ENCODE data around the gene IPO13.

The IPO13 gene

GRCh38 chr1:43946236-43947060, at the start of gene IPO13:
Gene IPO13 (plus strand): TSS chr1:43946950. CDS start chr1:43947601, 651 bp downstream.
- Histone ChIP-seq H3K9me3 (ENCODE audit: control insufficient read depth, insufficient read depth, low read length) (no peaks in the 10 kb centered on the region), H3K4me1 (ENCODE audit: insufficient read depth, low read length) (peaks cover 4% of the 10 kb centered on the region), H3K36me3 (ENCODE audit: insufficient read depth, low read length) (no peaks in the 10 kb centered on the region), H3K9ac (ENCODE audit: low read depth, low read length) (peak within 1 kb of the TSS; percentile 69)

- H3K9me3 ChIP-seq (ENCODE audit: control insufficient read depth, insufficient read depth, low read length) = no peaks in the 10 kb centered on the region
- no peaks in the 10 kb centered on the region for H3K4me1 ChIP-seq (ENCODE audit: insufficient read depth, low read length)
- H3K9ac ChIP-seq (ENCODE audit: low read depth, low read length) = no peak overlapping the region
- no peaks in the 10 kb centered on the region; the same call in 1 of the 2 replicates for H3K36me3 ChIP-seq (ENCODE audit: insufficient read depth, low read length)
Measured at GRCh38 chr1:43898981-43899380, 47.8 kb upstream of the IPO13 start.

GRCh38 chr1:43900386-43900785, 46.4 kb upstream of the IPO13 start:
- no peaks in the 10 kb centered on the region; the same call in 1 of the 2 replicates for H3K36me3 ChIP-seq (ENCODE audit: insufficient read depth, low read length)
- no peaks in the 10 kb centered on the region for H3K4me1 ChIP-seq (ENCODE audit: insufficient read depth, low read length)
- no peaks in the 10 kb centered on the region for H3K9me3 ChIP-seq (ENCODE audit: control insufficient read depth, insufficient read depth, low read length)
- no peak overlapping the region for H3K9ac ChIP-seq (ENCODE audit: low read depth, low read length)

- no peaks in the 10 kb centered on the region; the same call in 1 of the 2 replicates for H3K36me3 ChIP-seq (ENCODE audit: insufficient read depth, low read length)
- no peaks in the 10 kb centered on the region for H3K9me3 ChIP-seq (ENCODE audit: control insufficient read depth, insufficient read depth, low read length)
- H3K4me1 ChIP-seq (ENCODE audit: insufficient read depth, low read length) = no peaks in the 10 kb centered on the region
- H3K9ac ChIP-seq (ENCODE audit: low read depth, low read length) = no peak overlapping the region
Measured at GRCh38 chr1:43901196-43901961, 45.4 kb upstream of the IPO13 start.

DNA sequence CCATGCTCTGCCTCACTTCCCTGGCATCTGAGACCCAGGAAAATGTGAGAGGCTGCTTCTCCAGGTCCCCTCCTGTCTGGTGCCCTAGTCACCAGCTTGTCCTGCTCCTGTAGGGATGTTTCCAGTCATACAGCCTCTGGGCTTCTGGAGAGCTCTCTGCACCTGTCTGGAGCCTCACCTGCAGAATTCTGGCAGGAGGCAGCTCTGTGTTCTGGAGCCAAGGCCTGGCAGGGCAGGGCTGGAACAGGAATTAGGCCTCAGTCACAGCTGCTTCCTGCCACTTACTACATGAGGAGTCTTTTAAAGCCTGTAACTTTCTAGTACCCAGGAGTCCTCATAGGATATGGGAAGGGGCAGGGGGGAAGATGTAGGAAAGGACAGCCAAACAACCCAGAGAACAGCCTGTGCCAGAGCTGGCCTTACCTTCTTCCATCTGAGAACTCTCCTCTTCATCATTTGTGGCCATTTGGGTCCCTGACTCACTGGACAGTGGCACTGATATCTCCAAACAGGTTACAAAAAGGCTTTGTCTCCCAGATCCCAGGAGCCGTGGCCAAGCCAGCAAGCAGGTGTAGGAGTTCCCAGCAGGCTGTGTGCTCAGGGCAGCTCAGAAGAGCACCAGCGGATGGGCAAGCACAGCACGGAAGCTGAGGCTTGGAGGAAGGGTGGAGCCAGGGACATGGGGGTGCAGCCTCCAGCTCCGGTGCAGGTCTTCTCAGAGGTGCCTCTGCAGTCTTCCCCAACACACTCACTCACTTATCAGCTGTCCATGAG, 44.5 kb upstream of the IPO13 start:
- Histone ChIP-seq H3K9me3 (ENCODE audit: control insufficient read depth, insufficient read depth, low read length) (no peaks in the 10 kb centered on the region), H3K4me1 (ENCODE audit: insufficient read depth, low read length) (no peaks in the 10 kb centered on the region), H3K36me3 (ENCODE audit: insufficient read depth, low read length) (no peaks in the 10 kb centered on the region; the same call in 1 of the 2 replicates), H3K9ac (ENCODE audit: low read depth, low read length) (no peak overlapping the region)

GRCh38 chr1:43904660-43905551, 41.8 kb upstream of the IPO13 start:
- Histone ChIP-seq H3K9me3 (ENCODE audit: control insufficient read depth, insufficient read depth, low read length) (no peaks in the 10 kb centered on the region), H3K36me3 (ENCODE audit: insufficient read depth, low read length) (no peaks in the 10 kb centered on the region; the same call in 1 of the 2 replicates), H3K9ac (ENCODE audit: low read depth, low read length) (no peak overlapping the region), H3K4me1 (ENCODE audit: insufficient read depth, low read length) (no peaks in the 10 kb centered on the region)

DNA sequence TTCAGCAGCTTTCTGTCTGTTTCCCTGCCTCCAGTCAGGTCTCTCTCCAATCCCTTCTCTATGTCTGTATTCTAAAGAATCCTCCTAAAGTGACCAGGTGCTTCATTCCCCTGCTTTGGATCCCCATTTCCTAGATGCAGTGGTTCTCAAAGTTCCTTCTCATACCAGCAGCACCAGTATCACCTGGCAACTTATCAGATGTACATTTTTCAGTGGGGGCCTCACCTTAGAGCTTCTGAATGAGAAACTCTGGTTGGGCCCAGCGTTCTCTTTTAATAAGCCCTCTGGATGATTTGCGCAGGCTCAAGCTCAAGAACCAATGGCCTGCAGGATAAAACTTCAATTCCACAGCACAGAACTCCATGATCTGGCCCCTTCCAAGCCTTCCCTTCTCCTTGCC, 38.5 kb upstream of the IPO13 start:
- no peaks in the 10 kb centered on the region for H3K9me3 ChIP-seq (ENCODE audit: control insufficient read depth, insufficient read depth, low read length)
- H3K36me3 ChIP-seq (ENCODE audit: insufficient read depth, low read length) = no peaks in the 10 kb centered on the region
- H3K9ac ChIP-seq (ENCODE audit: low read depth, low read length) = no peak overlapping the region
- H3K4me1 ChIP-seq (ENCODE audit: insufficient read depth, low read length) = peaks cover 11% of the 10 kb centered on the region

GRCh38 chr1:43908858-43909257, 37.9 kb upstream of the IPO13 start:
- Histone ChIP-seq H3K36me3 (ENCODE audit: insufficient read depth, low read length) (no peaks in the 10 kb centered on the region), H3K9me3 (ENCODE audit: control insufficient read depth, insufficient read depth, low read length) (no peaks in the 10 kb centered on the region), H3K9ac (ENCODE audit: low read depth, low read length) (no peak overlapping the region), H3K4me1 (ENCODE audit: insufficient read depth, low read length) (peaks cover 14% of the 10 kb centered on the region)

- Histone ChIP-seq H3K4me1 (ENCODE audit: insufficient read depth, low read length) (peaks cover 22% of the 10 kb centered on the region), H3K9ac (ENCODE audit: low read depth, low read length) (no peak overlapping the region), H3K36me3 (ENCODE audit: insufficient read depth, low read length) (no peaks in the 10 kb centered on the region), H3K9me3 (ENCODE audit: control insufficient read depth, insufficient read depth, low read length) (no peaks in the 10 kb centered on the region)
Measured at GRCh38 chr1:43910343-43910742, 36.4 kb upstream of the IPO13 start.

- Histone ChIP-seq H3K4me1 (ENCODE audit: insufficient read depth, low read length) (peaks cover 22% of the 10 kb centered on the region), H3K9ac (ENCODE audit: low read depth, low read length) (no peak overlapping the region), H3K9me3 (ENCODE audit: control insufficient read depth, insufficient read depth, low read length) (no peaks in the 10 kb centered on the region), H3K36me3 (ENCODE audit: insufficient read depth, low read length) (no peaks in the 10 kb centered on the region)
Measured at GRCh38 chr1:43912607-43913006, 34.1 kb upstream of the IPO13 start.

DNA sequence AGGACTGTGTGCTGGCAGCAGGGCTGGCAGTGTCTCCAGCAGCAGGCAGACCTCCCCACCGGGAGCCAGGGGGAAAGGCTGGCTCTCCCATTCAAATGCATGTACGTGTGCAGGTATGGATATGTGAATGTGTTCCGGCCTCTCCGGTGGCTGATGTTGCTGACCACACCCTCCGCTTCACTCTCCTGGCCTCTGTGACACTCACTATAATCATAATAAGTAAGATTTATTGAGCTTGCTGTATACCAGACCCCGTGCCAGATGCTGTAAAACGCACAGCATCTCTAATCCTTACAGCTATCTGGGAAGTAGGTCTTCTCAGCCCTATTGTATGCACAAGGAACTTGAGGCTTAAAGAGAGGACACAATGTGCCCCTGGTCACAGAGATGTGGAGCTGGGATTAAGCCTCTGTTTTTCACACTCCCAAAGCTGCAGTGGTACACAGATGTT, 33.7 kb upstream of the IPO13 start:
- H3K9me3 ChIP-seq (ENCODE audit: control insufficient read depth, insufficient read depth, low read length) = no peaks in the 10 kb centered on the region
- no peaks in the 10 kb centered on the region for H3K36me3 ChIP-seq (ENCODE audit: insufficient read depth, low read length)
- H3K9ac ChIP-seq (ENCODE audit: low read depth, low read length) = no peak overlapping the region
- H3K4me1 ChIP-seq (ENCODE audit: insufficient read depth, low read length) = peaks cover 22% of the 10 kb centered on the region

- no peak overlapping the region for H3K9ac ChIP-seq (ENCODE audit: low read depth, low read length)
- peaks cover 22% of the 10 kb centered on the region for H3K4me1 ChIP-seq (ENCODE audit: insufficient read depth, low read length)
- H3K36me3 ChIP-seq (ENCODE audit: insufficient read depth, low read length) = no peaks in the 10 kb centered on the region
- no peaks in the 10 kb centered on the region for H3K9me3 ChIP-seq (ENCODE audit: control insufficient read depth, insufficient read depth, low read length)
Measured at GRCh38 chr1:43913666-43914360, 32.9 kb upstream of the IPO13 start.

Measured in ES-I3 (cell line).